Astrocyte (in vitro differentiated cells and primary cell): ENCODE data around the gene SAG. TPM values are rescaled to one million over a fixed set of nuclear protein-coding genes. Genes with fewer than 3 reads are reported as not detected.

Experiments
- DNase-seq: peaks from one replicate; pipeline ENCODE4 v3.0.0-alpha.2; 2010; ENCODE audit warnings: low read depth
- FAIRE-seq: peaks from 2 replicates; lab custom pipeline; 2011; peaks lifted over from hg19 to GRCh38; lab: Jason Lieb, UNC
- H2AFZ ChIP-seq: 2 replicates; pipeline ENCODE4 v1.6.0; 2012; ENCODE audit warnings: low read depth, low read length, inconsistent platforms
- H3K27ac ChIP-seq: 2 replicates; pipeline ENCODE4 v1.5.1; 2011; ENCODE audit warnings: low read depth, low read length, inconsistent platforms
- H3K27me3 ChIP-seq: 2 replicates; pipeline ENCODE4 v1.6.0; 2011; ENCODE audit warnings: low read length, inconsistent platforms; ENCODE audit not compliant: insufficient read depth
- H3K36me3 ChIP-seq: 2 replicates; pipeline ENCODE4 v1.5.1; 2011; ENCODE audit warnings: low read length, inconsistent platforms; ENCODE audit not compliant: insufficient read depth
- H3K4me1 ChIP-seq: 2 replicates; pipeline ENCODE4 v1.5.1; 2011; ENCODE audit warnings: low read length, inconsistent platforms; ENCODE audit not compliant: insufficient read depth
- H3K4me2 ChIP-seq: 2 replicates; pipeline ENCODE4 v1.6.0; 2012; ENCODE audit warnings: low read length, inconsistent platforms
- H3K4me3 ChIP-seq: 2 replicates; pipeline ENCODE4 v1.5.1; 2011; ENCODE audit warnings: low read depth, mild to moderate bottlenecking, low read length, inconsistent platforms; ENCODE audit not compliant: insufficient read depth
- H3K79me2 ChIP-seq: 2 replicates; pipeline ENCODE4 v1.6.0; 2012; ENCODE audit warnings: mild to moderate bottlenecking, low read length, inconsistent platforms; ENCODE audit not compliant: insufficient read depth
- H3K9ac ChIP-seq: 2 replicates; pipeline ENCODE4 v1.6.0; 2012; ENCODE audit warnings: mild to moderate bottlenecking, low read length, inconsistent platforms
- H3K9me3 ChIP-seq: 2 replicates; pipeline ENCODE4 v1.5.1; 2012; ENCODE audit warnings: low read depth, mild to moderate bottlenecking, low read length, inconsistent platforms; ENCODE audit not compliant: insufficient read depth
- H4K20me1 ChIP-seq: 2 replicates; pipeline ENCODE4 v1.6.0; 2012; ENCODE audit warnings: low read length, inconsistent platforms; ENCODE audit not compliant: insufficient read depth
- H3K27ac Mint-ChIP-seq: one replicate; pipeline ENCODE4 v1.8.0; 2021; ENCODE audit warnings: mild to moderate bottlenecking, mixed read lengths; ENCODE audit not compliant: unreplicated experiment
- H3K27me3 Mint-ChIP-seq: one replicate; pipeline ENCODE4 v1.8.0; 2021; ENCODE audit warnings: low read depth, mixed read lengths; ENCODE audit not compliant: unreplicated experiment
- H3K36me3 Mint-ChIP-seq: one replicate; pipeline ENCODE4 v1.8.0; 2021; ENCODE audit warnings: low read depth, mixed read lengths; ENCODE audit not compliant: unreplicated experiment
- H3K4me1 Mint-ChIP-seq: one replicate; pipeline ENCODE4 v1.8.0; 2021; ENCODE audit warnings: low read depth, mixed read lengths; ENCODE audit not compliant: unreplicated experiment
- H3K4me3 Mint-ChIP-seq: one replicate; pipeline ENCODE4 v1.8.0; 2021; ENCODE audit warnings: mild to moderate bottlenecking, moderate library complexity, mixed read lengths; ENCODE audit not compliant: unreplicated experiment
- H3K9me3 Mint-ChIP-seq: one replicate; pipeline ENCODE4 v1.8.0; 2021; ENCODE audit warnings: mild to moderate bottlenecking, mixed read lengths; ENCODE audit not compliant: unreplicated experiment
- EZH2 ChIP-seq: IDR thresholded peaks from 2 replicates; pipeline ENCODE4 v1.6.1; 2012; ENCODE audit warnings: mild to moderate bottlenecking, low read length, inconsistent platforms; ENCODE audit not compliant: insufficient read depth
- total RNA-seq: library from RNA; stranded (reverse); gene quantifications from 2 replicates; pipeline ENCODE4 v1.2.1, GENCODE V29; 2021
- TF ChIP-seq, protein P1 (sequence below): IDR thresholded peaks from 2 replicates; pipeline ENCODE4 v1.5.1; 2011; ENCODE audit warnings: low read depth, mild to moderate bottlenecking, inconsistent platforms, low read length, moderate library complexity; ENCODE audit not compliant: insufficient read depth

Gene SAG
- total RNA-seq, 1 donor from 2014 or later = not detected

DNA sequence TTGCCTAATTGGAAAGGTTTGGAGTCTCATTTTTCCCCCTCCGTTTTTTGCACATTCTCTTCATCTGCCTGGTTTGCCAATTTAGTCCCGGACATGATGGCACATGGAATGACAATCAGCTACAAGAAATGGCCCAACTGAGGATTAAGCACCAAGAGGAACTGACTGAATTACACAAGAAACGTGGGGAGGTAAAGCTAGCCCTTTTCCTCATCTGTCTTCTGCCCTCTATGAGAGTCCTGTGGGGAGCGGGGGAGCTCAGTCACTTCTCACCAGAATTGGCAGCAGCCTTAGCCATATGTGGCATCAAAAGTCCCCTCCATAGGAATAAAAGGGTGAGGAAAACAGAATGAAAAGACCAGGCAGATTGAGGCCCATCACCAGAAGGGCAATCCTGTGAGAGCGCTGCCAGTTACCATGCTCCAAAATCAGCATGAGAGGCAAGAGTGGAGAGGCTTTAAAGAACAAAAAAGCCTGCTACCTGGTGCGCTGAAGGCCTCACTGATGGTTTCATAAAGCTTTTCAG, 44.5 kb upstream of the SAG start:
- TF ChIP-seq EZH2 = no peak
- TF ChIP-seq, protein P1, sequence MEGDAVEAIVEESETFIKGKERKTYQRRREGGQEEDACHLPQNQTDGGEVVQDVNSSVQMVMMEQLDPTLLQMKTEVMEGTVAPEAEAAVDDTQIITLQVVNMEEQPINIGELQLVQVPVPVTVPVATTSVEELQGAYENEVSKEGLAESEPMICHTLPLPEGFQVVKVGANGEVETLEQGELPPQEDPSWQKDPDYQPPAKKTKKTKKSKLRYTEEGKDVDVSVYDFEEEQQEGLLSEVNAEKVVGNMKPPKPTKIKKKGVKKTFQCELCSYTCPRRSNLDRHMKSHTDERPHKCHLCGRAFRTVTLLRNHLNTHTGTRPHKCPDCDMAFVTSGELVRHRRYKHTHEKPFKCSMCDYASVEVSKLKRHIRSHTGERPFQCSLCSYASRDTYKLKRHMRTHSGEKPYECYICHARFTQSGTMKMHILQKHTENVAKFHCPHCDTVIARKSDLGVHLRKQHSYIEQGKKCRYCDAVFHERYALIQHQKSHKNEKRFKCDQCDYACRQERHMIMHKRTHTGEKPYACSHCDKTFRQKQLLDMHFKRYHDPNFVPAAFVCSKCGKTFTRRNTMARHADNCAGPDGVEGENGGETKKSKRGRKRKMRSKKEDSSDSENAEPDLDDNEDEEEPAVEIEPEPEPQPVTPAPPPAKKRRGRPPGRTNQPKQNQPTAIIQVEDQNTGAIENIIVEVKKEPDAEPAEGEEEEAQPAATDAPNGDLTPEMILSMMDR = no peak
- DNase-seq = no peak
- H2AFZ ChIP-seq = no peak overlapping the region
- peaks cover 25% of the 10 kb centered on the region for H3K36me3 Mint-ChIP-seq
- no peaks in the 10 kb centered on the region for H3K9me3 ChIP-seq
- H3K4me1 Mint-ChIP-seq = peaks cover 13% of the 10 kb centered on the region
- no peak overlapping the region for H3K4me2 ChIP-seq
- no peaks in the 10 kb centered on the region for H3K4me1 ChIP-seq
- H3K9ac ChIP-seq = no peak overlapping the region
- H3K79me2 ChIP-seq = peaks cover 34% of the 10 kb centered on the region
- peaks cover 55% of the 10 kb centered on the region for H4K20me1 ChIP-seq
- H3K36me3 ChIP-seq = peaks cover 72% of the 10 kb centered on the region
- H3K27ac ChIP-seq = no peak overlapping the region
- no peak overlapping the region for H3K4me3 Mint-ChIP-seq
- H3K27me3 Mint-ChIP-seq = no peaks in the 10 kb centered on the region
- no peaks in the 10 kb centered on the region for H3K27me3 ChIP-seq
- H3K27ac Mint-ChIP-seq = no peak overlapping the region
- H3K4me3 ChIP-seq = no peak overlapping the region
- FAIRE-seq = no peak
- no peaks in the 10 kb centered on the region for H3K9me3 Mint-ChIP-seq

DNA sequence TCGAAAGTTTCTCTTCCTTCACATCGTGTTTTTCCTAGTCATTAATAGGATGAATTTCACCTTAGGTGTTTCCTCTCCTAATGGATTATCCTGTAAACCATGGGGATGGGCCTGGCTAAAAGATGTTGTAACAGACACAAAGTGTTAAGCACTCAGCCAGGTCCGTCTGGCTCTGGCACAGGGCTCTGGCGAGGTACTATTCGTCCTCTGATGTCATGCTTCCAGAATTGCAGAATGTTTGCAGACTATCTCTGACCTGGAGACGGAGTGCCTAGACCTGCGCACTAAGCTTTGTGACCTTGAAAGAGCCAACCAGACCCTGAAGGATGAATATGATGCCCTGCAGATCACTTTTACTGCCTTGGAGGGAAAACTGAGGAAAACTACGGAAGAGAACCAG, 42.9 kb upstream of the SAG start:
- no peak overlapping the region for H2AFZ ChIP-seq
- DNase-seq (no peak), FAIRE-seq (no peak)
- H3K4me2 ChIP-seq = no peak overlapping the region
- no peak overlapping the region for H3K4me3 ChIP-seq
- TF ChIP-seq, protein P1 = no peak
- no peak for TF ChIP-seq EZH2
- H3K4me1 Mint-ChIP-seq = peaks cover 6% of the 10 kb centered on the region
- H3K9me3 Mint-ChIP-seq = no peaks in the 10 kb centered on the region
- no peak overlapping the region for H3K9ac ChIP-seq
- no peak overlapping the region for H3K27ac ChIP-seq
- H3K79me2 ChIP-seq = peaks cover 24% of the 10 kb centered on the region
- H3K27ac Mint-ChIP-seq = no peak overlapping the region
- H3K9me3 ChIP-seq = no peaks in the 10 kb centered on the region
- no peaks in the 10 kb centered on the region for H3K27me3 Mint-ChIP-seq
- peaks cover 25% of the 10 kb centered on the region for H3K36me3 Mint-ChIP-seq
- peaks cover 51% of the 10 kb centered on the region for H4K20me1 ChIP-seq
- H3K36me3 ChIP-seq = peaks cover 69% of the 10 kb centered on the region
- H3K4me1 ChIP-seq = no peaks in the 10 kb centered on the region
- H3K27me3 ChIP-seq = no peaks in the 10 kb centered on the region
- H3K4me3 Mint-ChIP-seq = no peak overlapping the region

DNA sequence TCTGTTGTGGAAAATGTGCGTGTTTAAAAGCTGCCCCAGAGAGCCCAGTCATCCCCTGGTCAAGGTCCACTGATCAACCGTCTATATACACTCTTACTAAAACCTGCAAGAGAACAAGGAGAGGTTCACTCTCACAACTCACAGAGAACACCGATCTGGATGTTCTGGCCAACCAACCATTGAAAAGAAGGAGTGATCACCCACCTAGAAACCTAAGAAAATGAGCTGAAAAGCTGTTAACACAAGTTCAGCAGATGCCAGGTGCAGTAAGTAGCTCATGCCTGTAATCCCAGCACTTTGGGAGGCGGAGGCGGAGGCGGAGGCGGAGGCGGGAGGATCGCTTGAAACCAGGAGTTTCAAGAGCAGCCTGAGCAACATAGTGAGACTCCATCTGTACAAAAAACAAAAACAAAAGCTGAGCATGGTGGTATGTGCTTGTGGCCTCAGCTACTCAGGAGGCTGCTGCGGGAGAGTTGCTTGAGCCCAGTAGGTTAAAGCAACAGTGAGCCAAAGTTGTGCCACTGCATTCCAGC, 41.7 kb upstream of the SAG start:
- no peak overlapping the region for H3K9ac ChIP-seq
- no peak overlapping the region for H3K4me3 ChIP-seq
- H3K4me1 ChIP-seq = no peaks in the 10 kb centered on the region
- peaks cover 25% of the 10 kb centered on the region for H3K36me3 Mint-ChIP-seq
- H3K4me2 ChIP-seq = no peak overlapping the region
- H3K27ac ChIP-seq = no peak overlapping the region
- no peaks in the 10 kb centered on the region for H3K27me3 ChIP-seq
- peaks cover 14% of the 10 kb centered on the region for H3K79me2 ChIP-seq
- TF ChIP-seq, protein P1 = no peak
- no peak for TF ChIP-seq EZH2
- H3K4me1 Mint-ChIP-seq = no peaks in the 10 kb centered on the region
- no peaks in the 10 kb centered on the region for H3K27me3 Mint-ChIP-seq
- no peaks in the 10 kb centered on the region for H3K9me3 ChIP-seq
- H3K4me3 Mint-ChIP-seq = no peak overlapping the region
- no peak for FAIRE-seq
- H4K20me1 ChIP-seq = peaks cover 46% of the 10 kb centered on the region
- DNase-seq = no peak
- H3K9me3 Mint-ChIP-seq = no peaks in the 10 kb centered on the region
- H3K27ac Mint-ChIP-seq = no peak overlapping the region
- no peak overlapping the region for H2AFZ ChIP-seq
- peaks cover 68% of the 10 kb centered on the region for H3K36me3 ChIP-seq
